Muscle layer of colon (tissue), 2 donors: ENCODE data around the gene FAM241B.
A peak's percentile ranks its signal among the peaks of the same experiment; 100 is the strongest.

ENCODE experiments used
- H3K27ac ChIP-seq: one replicate; pipeline ENCODE4 v1.7.0; 2013; ENCODE audit warnings: low read depth, mild to moderate bottlenecking, low read length, moderate library complexity
- H3K27me3 ChIP-seq, 2 donors: one replicate each; pipeline ENCODE4 v1.7.0; 2013; ENCODE audit warnings: low read length in 2 of 2, mild to moderate bottlenecking in 2 of 2; ENCODE audit not compliant: insufficient read depth in 2 of 2, control insufficient read depth in 1 of 2
- H3K36me3 ChIP-seq: one replicate; pipeline ENCODE4 v1.7.0; 2013; ENCODE audit warnings: mild to moderate bottlenecking, low read length; ENCODE audit not compliant: insufficient read depth
- H3K4me1 ChIP-seq: one replicate; pipeline ENCODE4 v1.7.0; 2013; ENCODE audit warnings: mild to moderate bottlenecking, low read length; ENCODE audit not compliant: insufficient read depth
- H3K4me3 ChIP-seq, 2 donors: one replicate each; pipeline ENCODE4 v1.7.0; 2013; ENCODE audit warnings: low read length in 2 of 2, low read depth in 1 of 2, mild to moderate bottlenecking in 1 of 2, moderate library complexity in 1 of 2
- H3K9ac ChIP-seq: one replicate; pipeline ENCODE4 v1.7.0; 2013; ENCODE audit warnings: low read length
- H3K9me3 ChIP-seq: one replicate; pipeline ENCODE4 v1.7.0; 2013; ENCODE audit warnings: mild to moderate bottlenecking, low read length
- donor health status: abdominal sarcoma.
- donor health status: Adenocarcinoma of cecum.

The FAM241B gene

GRCh38 chr10:69620625-69621024 is 9.4 kb upstream of the FAM241B start:
- H3K9ac ChIP-seq: no peak overlapping the region
- no peaks in the 10 kb centered on the region for H3K4me1 ChIP-seq
- no peaks in the 10 kb centered on the region for H3K36me3 ChIP-seq
- H3K27me3 ChIP-seq: no peaks in the 10 kb centered on the region
- no peaks in the 10 kb centered on the region for H3K9me3 ChIP-seq
- H3K27ac ChIP-seq: no peak overlapping the region
- no peak overlapping the region for H3K4me3 ChIP-seq

DNA sequence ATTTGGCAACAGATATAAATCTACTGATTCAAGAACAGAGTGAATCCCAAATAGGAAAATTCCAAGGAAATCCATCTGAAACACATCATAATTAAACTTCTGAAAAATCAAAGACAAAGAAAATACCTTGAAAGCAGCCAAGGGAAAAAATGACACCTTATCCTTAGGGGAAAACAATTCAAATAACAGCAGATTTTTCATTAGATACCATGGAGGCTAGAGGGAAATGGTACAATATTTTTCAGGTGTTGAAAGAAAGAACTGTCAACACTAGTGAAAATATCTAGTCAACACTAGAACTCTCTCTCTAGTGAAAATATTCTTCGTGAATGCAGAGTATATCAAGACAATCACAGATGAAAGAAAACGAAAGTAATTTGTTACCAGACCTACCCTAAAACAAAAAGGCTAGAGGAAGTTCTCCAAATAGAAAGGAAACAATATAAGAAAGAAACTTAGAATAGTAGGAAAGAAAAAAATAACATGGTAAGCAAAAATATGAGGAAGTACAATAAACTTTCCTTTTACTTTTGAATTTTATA is 5.7 kb upstream of the FAM241B start:
- Histone ChIP-seq H3K27ac (no peak overlapping the region), H3K27me3 (no peaks in the 10 kb centered on the region), H3K36me3 (no peaks in the 10 kb centered on the region), H3K9ac (no peak overlapping the region), H3K9me3 (no peaks in the 10 kb centered on the region), H3K4me3 (no peak overlapping the region), H3K4me1 (no peaks in the 10 kb centered on the region)

GRCh38 chr10:69626826-69627225 is 3.2 kb upstream of the FAM241B start:
- Histone ChIP-seq H3K9ac (no peak overlapping the region), H3K9me3 (no peaks in the 10 kb centered on the region), H3K27ac (no peak overlapping the region), H3K4me3 (no peak overlapping the region), H3K36me3 (no peaks in the 10 kb centered on the region), H3K4me1 (peaks cover 7% of the 10 kb centered on the region), H3K27me3 (no peaks in the 10 kb centered on the region)

GRCh38 chr10:69628891-69629290 is 1.2 kb upstream of the FAM241B start:
- Histone ChIP-seq H3K27me3 (no peaks in the 10 kb centered on the region), H3K27ac (no peak overlapping the region), H3K9me3 (no peaks in the 10 kb centered on the region), H3K36me3 (no peaks in the 10 kb centered on the region), H3K4me1 (peaks cover 7% of the 10 kb centered on the region), H3K9ac (no peak overlapping the region), H3K4me3 (no peak overlapping the region)

GRCh38 chr10:69629519-69629896 is 539 bp upstream of the FAM241B start:
- Histone ChIP-seq H3K4me1 (peaks cover 7% of the 10 kb centered on the region), H3K9ac (no peak overlapping the region), H3K36me3 (no peaks in the 10 kb centered on the region), H3K4me3 (peak overlapping the region in 1 of 2 donors; percentile 14), H3K27me3 (no peaks in the 10 kb centered on the region), H3K9me3 (no peaks in the 10 kb centered on the region), H3K27ac (no peak overlapping the region)

- no peaks in the 10 kb centered on the region for H3K36me3 ChIP-seq
- no peak overlapping the region for H3K27ac ChIP-seq
- H3K4me3 ChIP-seq: peak overlapping the region; percentile 11 to 62
- H3K9ac ChIP-seq: no peak overlapping the region
- no peaks in the 10 kb centered on the region for H3K27me3 ChIP-seq
- H3K4me1 ChIP-seq: peaks cover 7% of the 10 kb centered on the region
- no peaks in the 10 kb centered on the region for H3K9me3 ChIP-seq
These were observed 779 bp downstream of the FAM241B start for GRCh38 chr10:69630651-69631400.

- no peaks in the 10 kb centered on the region for H3K27me3 ChIP-seq
- H3K36me3 ChIP-seq: no peaks in the 10 kb centered on the region
- no peak overlapping the region for H3K4me3 ChIP-seq
- H3K4me1 ChIP-seq: peaks cover 7% of the 10 kb centered on the region
- H3K9ac ChIP-seq: no peak overlapping the region
- no peak overlapping the region for H3K27ac ChIP-seq
- no peaks in the 10 kb centered on the region for H3K9me3 ChIP-seq
These were observed 1.5 kb downstream of the FAM241B start for GRCh38 chr10:69631566-69631965.

DNA sequence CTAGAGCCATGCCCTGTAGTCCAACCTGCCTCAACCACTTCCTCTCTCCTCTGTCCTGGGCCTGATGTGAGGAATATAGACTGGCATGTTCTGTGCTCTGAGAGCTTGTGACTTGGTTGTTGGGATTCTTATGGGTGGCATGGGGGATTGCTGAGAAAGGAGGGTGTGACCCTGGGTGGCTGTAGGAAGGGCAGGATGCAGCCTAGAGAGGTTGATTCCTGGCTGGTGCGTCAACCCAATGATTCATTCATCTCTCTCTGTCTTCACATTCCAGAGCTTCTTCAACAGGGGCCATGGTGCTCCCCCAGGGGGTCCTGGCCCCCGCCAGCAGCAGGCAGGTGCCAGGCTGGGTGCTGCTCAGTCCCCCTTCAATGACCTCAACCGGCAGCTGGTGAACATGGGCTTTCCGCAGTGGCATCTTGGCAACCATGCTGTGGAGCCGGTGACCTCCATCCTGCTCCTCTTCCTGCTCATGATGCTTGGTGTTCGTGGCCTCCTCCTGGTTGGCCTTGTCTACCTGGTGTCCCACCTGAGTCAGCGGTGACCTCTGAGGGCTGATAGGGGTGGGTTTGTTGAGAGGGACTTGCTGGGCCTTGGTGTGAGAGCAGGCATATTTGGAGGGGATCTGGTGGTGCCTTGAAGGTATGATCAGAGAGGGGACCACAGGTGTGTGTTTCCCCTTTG is 2.6 kb downstream of the FAM241B start:
- H3K9ac ChIP-seq: no peak overlapping the region
- H3K27me3 ChIP-seq: no peaks in the 10 kb centered on the region
- no peaks in the 10 kb centered on the region for H3K9me3 ChIP-seq
- no peak overlapping the region for H3K27ac ChIP-seq
- H3K36me3 ChIP-seq: no peaks in the 10 kb centered on the region
- H3K4me1 ChIP-seq: peaks cover 7% of the 10 kb centered on the region
- no peak overlapping the region for H3K4me3 ChIP-seq

DNA sequence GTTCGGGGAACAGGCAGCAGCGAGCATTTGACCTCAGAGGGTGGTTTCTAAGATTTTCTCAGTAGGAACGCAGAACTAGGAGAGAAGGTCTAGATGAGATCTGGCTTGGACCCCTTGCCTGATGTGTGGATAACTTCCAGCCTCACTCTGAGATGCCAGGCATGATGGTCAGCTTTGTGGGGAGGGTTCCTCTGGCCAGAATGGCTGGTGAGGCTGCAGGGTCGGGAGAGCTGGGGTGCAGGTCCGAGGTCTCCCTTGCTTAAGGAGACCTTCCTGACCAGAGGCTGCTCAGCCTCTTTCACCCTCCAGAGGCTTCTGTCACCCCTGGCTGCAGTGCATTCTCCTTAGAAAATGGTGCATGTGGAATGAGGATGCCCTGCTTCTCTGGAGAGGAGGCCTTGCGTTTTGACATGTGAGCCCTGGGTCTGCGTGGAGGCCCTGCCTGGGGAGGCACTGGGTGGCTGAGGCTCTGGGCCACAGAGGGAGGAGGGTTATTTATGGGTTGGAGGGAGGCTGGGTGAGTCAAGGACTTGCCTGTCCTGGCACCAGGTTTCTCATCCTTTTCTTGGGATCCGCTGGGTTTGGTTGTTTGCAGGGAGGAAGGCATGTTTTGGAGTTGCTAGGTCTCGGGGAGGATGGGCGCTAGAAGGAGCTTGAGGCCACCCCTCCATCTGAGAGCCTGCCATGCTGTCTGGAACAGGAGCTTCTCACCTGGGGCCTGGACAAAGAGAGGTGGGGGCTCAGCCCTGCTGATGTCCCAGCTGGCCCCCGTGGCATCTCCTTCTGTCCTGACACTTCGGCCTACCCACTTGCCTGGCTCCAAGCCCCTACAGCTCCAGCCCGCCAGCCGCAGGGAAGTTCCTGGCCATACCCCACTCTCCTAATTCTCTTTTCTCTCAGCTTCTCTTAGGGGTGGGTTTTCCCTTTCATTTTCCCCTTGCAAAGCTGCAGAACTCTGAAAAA is 3.9 kb downstream of the FAM241B start:
- no peaks in the 10 kb centered on the region for H3K27me3 ChIP-seq
- H3K36me3 ChIP-seq: no peaks in the 10 kb centered on the region
- H3K9me3 ChIP-seq: no peaks in the 10 kb centered on the region
- no peak overlapping the region for H3K4me3 ChIP-seq
- H3K9ac ChIP-seq: no peak overlapping the region
- peaks cover 7% of the 10 kb centered on the region for H3K4me1 ChIP-seq
- H3K27ac ChIP-seq: no peak overlapping the region

DNA sequence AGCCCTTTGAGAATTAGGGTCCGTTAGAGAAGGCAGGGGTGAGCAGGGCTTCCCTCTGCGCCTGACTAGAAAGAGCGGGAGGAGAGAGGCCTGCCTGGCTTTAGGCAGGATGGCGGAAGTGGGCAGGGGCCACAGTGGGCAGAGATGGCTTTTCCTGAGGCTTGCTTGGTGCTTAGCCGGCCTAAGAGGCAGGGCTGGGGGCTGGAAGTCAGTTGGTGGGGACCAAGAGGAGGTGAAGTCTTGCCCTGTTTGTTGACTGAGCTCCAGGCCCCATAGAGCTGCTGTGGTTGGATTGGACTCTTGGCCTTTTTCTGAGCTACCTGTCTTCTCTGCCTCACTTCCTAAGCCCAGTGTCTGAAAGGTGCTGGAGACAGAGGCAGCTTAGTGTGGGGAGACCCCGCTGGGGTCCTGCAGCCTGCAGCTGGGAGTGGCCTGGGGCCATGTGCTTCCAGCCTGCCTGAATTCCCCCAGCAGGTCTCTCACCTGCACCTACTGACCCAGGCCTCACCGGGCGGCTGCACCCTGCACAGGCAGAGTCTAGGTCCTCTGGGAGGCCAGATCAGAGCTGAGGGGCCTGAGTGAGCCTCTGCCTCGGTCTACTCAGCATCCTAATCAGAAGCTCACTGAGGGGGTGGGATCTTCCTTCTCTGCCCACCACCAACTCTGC is 4.8 kb downstream of the FAM241B start:
- Histone ChIP-seq H3K27me3 (no peaks in the 10 kb centered on the region), H3K4me3 (no peak overlapping the region), H3K9me3 (no peaks in the 10 kb centered on the region), H3K27ac (no peak overlapping the region), H3K9ac (no peak overlapping the region), H3K4me1 (peaks cover 7% of the 10 kb centered on the region), H3K36me3 (no peaks in the 10 kb centered on the region)
